H9 (cell line): ENCODE results near the gene LMO4. TPM values are rescaled to one million over a fixed set of nuclear protein-coding genes. Genes with fewer than 3 reads are reported as not detected.

Experiments used
- DNase-seq: peaks from one replicate; pipeline ENCODE4 v3.0.0-alpha.2; 2017
- H2AFZ ChIP-seq: one replicate; pipeline ENCODE4 v1.6.1; 2013; ENCODE audit warnings: mild to moderate bottlenecking, low read length, control low read depth, moderate library complexity
- H2AK5ac ChIP-seq: 2 replicates; pipeline ENCODE4 v1.6.1; 2013; ENCODE audit warnings: low read length, control low read depth, mixed read lengths; ENCODE audit not compliant: insufficient read length
- H2BK120ac ChIP-seq: one replicate; pipeline ENCODE4 v1.6.1; 2013; ENCODE audit warnings: low read depth, mild to moderate bottlenecking, low read length, control low read depth, inconsistent platforms; ENCODE audit not compliant: poor library complexity, severe bottlenecking
- H2BK12ac ChIP-seq: 2 replicates; pipeline ENCODE4 v1.6.1; 2013; ENCODE audit warnings: low read length, control low read depth, mixed read lengths, low read depth; ENCODE audit not compliant: insufficient read length
- H2BK15ac ChIP-seq: 2 replicates; pipeline ENCODE4 v1.6.1; 2013; ENCODE audit warnings: low read depth, low read length, control low read depth
- H2BK20ac ChIP-seq: one replicate; pipeline ENCODE4 v1.6.1; 2013; ENCODE audit warnings: low read depth, mild to moderate bottlenecking, low read length, control low read depth, inconsistent platforms; ENCODE audit not compliant: poor library complexity, severe bottlenecking
- H2BK5ac ChIP-seq: 2 replicates; pipeline ENCODE4 v1.6.1; 2013; ENCODE audit warnings: low read length, control low read depth, mixed read lengths; ENCODE audit not compliant: insufficient read length
- H3K14ac ChIP-seq: 2 replicates; pipeline ENCODE4 v1.6.1; 2013; ENCODE audit warnings: low read length, control low read depth; ENCODE audit not compliant: insufficient read depth
- H3K18ac ChIP-seq: 2 replicates; pipeline ENCODE4 v1.6.1; 2013; ENCODE audit warnings: low read depth, mild to moderate bottlenecking, mixed read lengths, low read length, control low read depth; ENCODE audit not compliant: insufficient read length
- H3K23ac ChIP-seq: 2 replicates; pipeline ENCODE4 v1.6.1; 2013; ENCODE audit warnings: low read length, control low read depth, mixed read lengths, low read depth; ENCODE audit not compliant: insufficient read length
- H3K23me2 ChIP-seq: 2 replicates; pipeline ENCODE4 v1.6.1; 2013; ENCODE audit warnings: low read depth, mild to moderate bottlenecking, mixed read lengths, low read length, control low read depth; ENCODE audit not compliant: insufficient read length, poor library complexity, severe bottlenecking
- H3K27ac ChIP-seq: 2 replicates; pipeline ENCODE4 v1.5.1; 2013; ENCODE audit warnings: low read length, control low read depth, mixed read lengths, low read depth; ENCODE audit not compliant: insufficient read length
- H3K27me3 ChIP-seq: 2 replicates; pipeline ENCODE4 v1.6.1; 2013; ENCODE audit warnings: low read length, control low read depth, inconsistent platforms; ENCODE audit not compliant: insufficient read depth
- H3K4ac ChIP-seq: 2 replicates; pipeline ENCODE4 v1.6.1; 2013; ENCODE audit warnings: low read depth, mild to moderate bottlenecking, control low read depth, inconsistent platforms, low read length, moderate library complexity
- H3K4me1 ChIP-seq: 2 replicates; pipeline ENCODE4 v1.6.1; 2013; ENCODE audit warnings: low read length, control low read depth, inconsistent platforms; ENCODE audit not compliant: insufficient read depth
- H3K4me2 ChIP-seq: 2 replicates; pipeline ENCODE4 v1.6.1; 2013; ENCODE audit warnings: low read length, control low read depth, mixed read lengths; ENCODE audit not compliant: insufficient read length, insufficient read depth
- H3K56ac ChIP-seq: 2 replicates; pipeline ENCODE4 v1.6.1; 2013; ENCODE audit warnings: low read depth, mild to moderate bottlenecking, mixed read lengths, low read length, control low read depth; ENCODE audit not compliant: insufficient read length
- H3K79me1 ChIP-seq: 2 replicates; pipeline ENCODE4 v1.6.1; 2013; ENCODE audit warnings: low read depth, mild to moderate bottlenecking, moderate library complexity, low read length, control low read depth, inconsistent platforms; ENCODE audit not compliant: insufficient read depth, poor library complexity, severe bottlenecking
- H3K79me2 ChIP-seq: 2 replicates; pipeline ENCODE4 v1.6.1; 2013; ENCODE audit warnings: low read length, control low read depth, inconsistent platforms; ENCODE audit not compliant: insufficient read depth
- H3K9ac ChIP-seq: 2 replicates; pipeline ENCODE4 v1.6.1; 2013; ENCODE audit warnings: low read length, control low read depth, mixed read lengths; ENCODE audit not compliant: insufficient read length; ENCODE audit errors: extremely low read depth
- H3K9me3 ChIP-seq: one replicate; pipeline ENCODE4 v1.6.1; 2013; ENCODE audit warnings: low read depth, low read length, inconsistent platforms; ENCODE audit not compliant: control insufficient read depth
- H3T11ph ChIP-seq: one replicate; pipeline ENCODE4 v1.6.1; 2013; ENCODE audit warnings: mild to moderate bottlenecking, low read length, control low read depth, inconsistent platforms
- H4K20me1 ChIP-seq: one replicate; pipeline ENCODE4 v1.6.1; 2013; ENCODE audit not compliant: control insufficient read depth, insufficient read length, insufficient read depth
- H4K5ac ChIP-seq: 2 replicates; pipeline ENCODE4 v1.6.1; 2013; ENCODE audit warnings: low read depth, mild to moderate bottlenecking, mixed read lengths, low read length, control low read depth; ENCODE audit not compliant: insufficient read length
- H4K8ac ChIP-seq: replicated peaks from 2 replicates; pipeline ENCODE4 v1.6.1; 2013; ENCODE audit warnings: low read length, control low read depth, mixed read lengths, low read depth; ENCODE audit not compliant: insufficient read length
- H4K91ac ChIP-seq: 2 replicates; pipeline ENCODE4 v1.6.1; 2013; ENCODE audit warnings: low read depth, mild to moderate bottlenecking, moderate library complexity, mixed read lengths, low read length, control low read depth; ENCODE audit not compliant: insufficient read length
- H3K27ac Mint-ChIP-seq, 3 experiments: 2 replicates in 2 of 3; 3 replicates in 1 of 3; pipeline ENCODE4 v1.8.0; 2020 to 2021; ENCODE audit warnings: mixed read lengths in 3 of 3, mild to moderate bottlenecking in 1 of 3, moderate library complexity in 1 of 3
- H3K27me3 Mint-ChIP-seq: 2 replicates; pipeline ENCODE4 v1.8.0; 2021; ENCODE audit warnings: low read depth, mild to moderate bottlenecking, moderate library complexity, mixed read lengths
- H3K36me3 Mint-ChIP-seq, 3 experiments: 2 replicates in 2 of 3; 3 replicates in 1 of 3; pipeline ENCODE4 v1.8.0; 2020 to 2021; ENCODE audit warnings: low read depth in 3 of 3, mixed read lengths in 3 of 3; ENCODE audit not compliant: insufficient read depth in 1 of 3
- H3K4me1 Mint-ChIP-seq, 2 experiments: 2 replicates each; pipeline ENCODE4 v1.8.0; 2020; ENCODE audit warnings: mixed read lengths in 2 of 2
- H3K4me3 Mint-ChIP-seq, 2 experiments: 2 replicates in 1 of 2; 3 replicates in 1 of 2; pipeline ENCODE4 v1.8.0; 2020 to 2021; ENCODE audit warnings: mild to moderate bottlenecking in 2 of 2, mixed read lengths in 2 of 2, moderate library complexity in 1 of 2
- H3K9me3 Mint-ChIP-seq, 2 experiments: 2 replicates in 1 of 2; 3 replicates in 1 of 2; pipeline ENCODE4 v1.8.0; 2020; ENCODE audit warnings: mild to moderate bottlenecking in 2 of 2, mixed read lengths in 2 of 2, moderate library complexity in 1 of 2
- CTCF ChIP-seq: fragments of 200-600 bp; sonication (generic); conservative IDR thresholded peaks from 3 replicates; pipeline ENCODE4 v1.8.0; 2021; ENCODE audit warnings: antibody characterized with exemption, mild to moderate bottlenecking
- WGBS: extraction: QIAGEN DNeasy Blood & Tissue Kit; methylation state at CpG from one replicate; pipeline ENCODE4 v1.1.7; 2013; ENCODE audit warnings: missing lambda C conversion rate, low lambda C conversion rate, mixed read lengths; ENCODE audit not compliant: insufficient read length; ENCODE audit errors: extremely low coverage; 5-methylcytosine and 5-hydroxymethylcytosine counted together
- total RNA-seq: library from RNA; stranded (reverse); gene quantifications from 2 replicates; pipeline ENCODE4 v1.2.1, GENCODE V29; 2021

Gene LMO4
- total RNA-seq, 1 experiment from 2014 or later, result 64.9 TPM

GRCh38 chr1:87333692-87334347 is 5.1 kb downstream of the LMO4 start:
- peak overlapping the region in 1 of 3 experiments; percentile 11; a peak in 1 of 7 replicates for H3K27ac Mint-ChIP-seq
- Histone ChIP-seq H3K27me3 (no peaks in the 10 kb centered on the region), H3K14ac (no peak overlapping the region), H3K9me3 (no peaks in the 10 kb centered on the region), H3K18ac (no peak overlapping the region), H4K5ac (no peak overlapping the region), H3K79me1 (peaks cover 9% of the 10 kb centered on the region), H2AK5ac (no peak overlapping the region), H2AFZ (no peak overlapping the region), H3K4me1 (peaks cover 8% of the 10 kb centered on the region; the same call in 1 of the 2 replicates), H4K91ac (no peak overlapping the region), H4K8ac (no peak overlapping the region), H4K20me1 (peaks cover 2% of the 10 kb centered on the region), H3K4ac (no peak overlapping the region), H3K23ac (no peak overlapping the region), H3K79me2 (peaks cover 21% of the 10 kb centered on the region; the same call in 1 of the 2 replicates), H3K4me2 (peak overlapping the region; percentile 42), H2BK15ac (no peak overlapping the region), H2BK20ac (no peak overlapping the region), H3K23me2 (peaks cover 14% of the 10 kb centered on the region), H2BK12ac (no peak overlapping the region), H3K27ac (no peak overlapping the region), H2BK120ac (no peak overlapping the region), H3T11ph (no peak overlapping the region), H2BK5ac (no peak overlapping the region), H3K56ac (no peak overlapping the region), H3K9ac (no peak overlapping the region)
- peaks cover 24 to 31% (median 27%) of the 10 kb centered on the region in 3 experiments for H3K36me3 Mint-ChIP-seq
- WGBS, result no CpG with 5 or more reads among the region's 10 CpGs
- H3K4me3 Mint-ChIP-seq, result peak overlapping the region; percentile 79 to 86
- no peak for DNase-seq
- peaks cover 3% of the 10 kb centered on the region for H3K27me3 Mint-ChIP-seq
- H3K4me1 Mint-ChIP-seq, result peaks cover 56 to 60% of the 10 kb centered on the region in 2 experiments
- no peak for TF ChIP-seq CTCF
- no peaks in the 10 kb centered on the region; a peak in 1 of 5 replicates for H3K9me3 Mint-ChIP-seq
